Tibial nerve (tissue), 4 donors: ENCODE results near the gene FUT9.

ENCODE experiments used
- CTCF ChIP-seq, 5 experiments: fragments of 200-600 bp in 3 of 5; fragments of 450-650 bp in 2 of 5; sonication (generic) in 3 of 5; IDR thresholded peaks; one replicate each; pipeline ENCODE4 v1.5.1; 2016 to 2019; ENCODE audit warnings: antibody characterized with exemption in 5 of 5, mild to moderate bottlenecking in 3 of 5, moderate library complexity in 2 of 5
- EP300 ChIP-seq, 2 donors: sonication (generic); formaldehyde crosslinking; IDR thresholded peaks; one replicate each; pipeline ENCODE4 v1.6.1; 2017; ENCODE audit warnings: antibody characterized with exemption in 2 of 2, mild to moderate bottlenecking in 1 of 2
- POLR2A ChIP-seq, 2 donors: fragments of 450-650 bp; IDR thresholded peaks; one replicate each; pipeline ENCODE4 v1.6.1; 2017; ENCODE audit warnings: antibody characterized with exemption in 2 of 2, mild to moderate bottlenecking in 2 of 2, moderate library complexity in 2 of 2

- TF ChIP-seq CTCF (IDR thresholded peaks at IDR 0.05) (no peak), EP300 (IDR thresholded peaks at IDR 0.05) (no peak), POLR2A (IDR thresholded peaks at IDR 0.05) (no peak)
Measured at GRCh38 chr6:96104910-96105309, 89.1 kb downstream of the FUT9 start.
